H1 (cell line): Measurements from ENCODE around the gene ZNF213. TPM values are rescaled to one million over a fixed set of nuclear protein-coding genes. Genes with fewer than 3 reads are reported as not detected.
A peak's percentile ranks its signal among the peaks of the same experiment; 100 is the strongest.

Source experiments
- CTCF ChIA-PET: fragments of 300-600 bp; sonication (Branson Sonifier 250); formaldehyde crosslinking; loops from one replicate; lab custom pipeline; 2021; ENCODE audit not compliant: partially characterized antibody; lab: Charles Lee
- POLR2A ChIA-PET: fragments of 300-600 bp; sonication (Branson Sonifier 250); formaldehyde crosslinking; loops from one replicate; lab custom pipeline; 2021; ENCODE audit warnings: inconsistent platforms; ENCODE audit not compliant: partially characterized antibody; lab: Charles Lee
- DNase-seq, 2 experiments: peaks; one replicate each; pipeline versions ENCODE4 v3.0.0 to v3.0.0-alpha.2; 2010 to 2022; ENCODE audit warnings: low spot score in 2 of 2, low read depth in 1 of 2, mixed read lengths in 1 of 2
- FAIRE-seq: peaks from 2 replicates; lab custom pipeline; 2011; peaks lifted over from hg19 to GRCh38; lab: Jason Lieb, UNC
- H2AFZ ChIP-seq: 2 replicates; pipeline ENCODE4 v1.8.1; 2012; ENCODE audit warnings: low read length, inconsistent platforms
- H2AK5ac ChIP-seq: 2 replicates; pipeline ENCODE4 v1.6.1; 2013; ENCODE audit warnings: low read depth, low read length
- H2BK120ac ChIP-seq: replicated peaks from 2 replicates; pipeline ENCODE3; 2013; ENCODE audit warnings: low read depth, low read length, inconsistent platforms
- H2BK12ac ChIP-seq: 2 replicates; pipeline ENCODE4 v1.6.1; 2013; ENCODE audit warnings: low read depth, low read length
- H2BK15ac ChIP-seq: 2 replicates; pipeline ENCODE4 v1.6.1; 2013; ENCODE audit warnings: low read length
- H2BK20ac ChIP-seq: 2 replicates; pipeline ENCODE4 v1.6.1; 2013; ENCODE audit warnings: low read length
- H2BK5ac ChIP-seq: 2 replicates; pipeline ENCODE4 v1.6.1; 2013; ENCODE audit warnings: low read depth, low read length
- H3K14ac ChIP-seq: 2 replicates; pipeline ENCODE4 v1.6.1; 2013; ENCODE audit warnings: inconsistent platforms; ENCODE audit not compliant: insufficient read length
- H3K18ac ChIP-seq: 2 replicates; pipeline ENCODE4 v1.6.1; 2013; ENCODE audit warnings: low read length; ENCODE audit errors: extremely low read depth
- H3K23ac ChIP-seq: 2 replicates; pipeline ENCODE4 v1.6.1; 2013; ENCODE audit warnings: inconsistent platforms; ENCODE audit not compliant: insufficient read length
- H3K23me2 ChIP-seq: 2 replicates; pipeline ENCODE4 v1.6.1; 2013; ENCODE audit warnings: low read depth, low read length
- H3K27ac ChIP-seq: 2 replicates; pipeline ENCODE4 v1.6.1; 2011; ENCODE audit warnings: low read depth, low read length, inconsistent platforms
- H3K27me3 ChIP-seq, 4 experiments: replicated peaks in 1 of 4; 1 replicate in 1 of 4; 2 replicates in 3 of 4; pipeline versions ENCODE4 v1.6.1 to v1.8.1; 2011 to 2013; ENCODE audit warnings: low read length in 3 of 4, mild to moderate bottlenecking in 3 of 4, inconsistent platforms in 2 of 4, mixed read lengths in 2 of 4, moderate library complexity in 1 of 4; ENCODE audit not compliant: control insufficient read depth in 3 of 4, insufficient read depth in 3 of 4; ENCODE audit errors: extremely low read depth in 1 of 4
- H3K36me3 ChIP-seq, 4 experiments: 2 replicates each; pipeline versions ENCODE4 v1.6.1 to v1.8.1; 2011 to 2013; ENCODE audit warnings: mild to moderate bottlenecking in 4 of 4, low read length in 3 of 4, moderate library complexity in 2 of 4, control low read depth in 1 of 4, inconsistent platforms in 1 of 4; ENCODE audit not compliant: insufficient read depth in 4 of 4, control insufficient read depth in 2 of 4
- H3K4ac ChIP-seq: replicated peaks from 2 replicates; pipeline ENCODE3; 2013; ENCODE audit warnings: low read length, low read depth, mixed read lengths, inconsistent platforms; ENCODE audit not compliant: insufficient read length
- H3K4me1 ChIP-seq, 4 experiments: replicated peaks in 1 of 4; 1 replicate in 1 of 4; 2 replicates in 3 of 4; pipeline versions ENCODE4 v1.6.1 to v1.8.1; 2011 to 2013; ENCODE audit warnings: low read length in 3 of 4, inconsistent platforms in 2 of 4, mixed read lengths in 1 of 4; ENCODE audit not compliant: insufficient read depth in 4 of 4, control insufficient read depth in 3 of 4
- H3K4me2 ChIP-seq, 2 experiments: 2 replicates each; pipeline versions ENCODE4 v1.6.1 to v1.8.1; 2011 to 2013; ENCODE audit warnings: low read depth in 2 of 2, low read length in 2 of 2, control low read depth in 1 of 2, inconsistent platforms in 1 of 2, mild to moderate bottlenecking in 1 of 2; ENCODE audit not compliant: insufficient read depth in 1 of 2
- H3K4me3 ChIP-seq, 4 experiments: fragments of 200-600, 300-600 bp in 1 of 4; sonication (generic), shearing (Covaris generic), sonication (Bioruptor Twin) in 1 of 4; 2 replicates each; pipeline versions ENCODE4 v1.5.1 to v1.8.1; 2011 to 2016; ENCODE audit warnings: low read length in 4 of 4, low read depth in 3 of 4, control low read depth in 2 of 4, inconsistent platforms in 2 of 4, mild to moderate bottlenecking in 2 of 4, mixed read lengths in 1 of 4, moderate library complexity in 1 of 4; ENCODE audit not compliant: insufficient read depth in 2 of 4; ENCODE audit errors: extremely low read depth in 1 of 4
- H3K56ac ChIP-seq: replicated peaks from 2 replicates; pipeline ENCODE3; 2013; ENCODE audit warnings: low read depth, mild to moderate bottlenecking, mixed read lengths, low read length, inconsistent platforms; ENCODE audit not compliant: insufficient read length
- H3K79me1 ChIP-seq: 2 replicates; pipeline ENCODE4 v1.6.1; 2013; ENCODE audit warnings: low read depth, low read length, control low read depth
- H3K79me2 ChIP-seq, 2 experiments: 2 replicates each; pipeline versions ENCODE4 v1.6.1 to v1.8.1; 2012 to 2013; ENCODE audit warnings: low read length in 2 of 2, mild to moderate bottlenecking in 2 of 2, inconsistent platforms in 1 of 2; ENCODE audit not compliant: insufficient read depth in 2 of 2, control insufficient read depth in 1 of 2
- H3K9ac ChIP-seq, 4 experiments: replicated peaks in 1 of 4; 1 replicate in 1 of 4; 2 replicates in 3 of 4; pipeline versions ENCODE4 v1.6.1 to v1.8.1; 2011 to 2013; ENCODE audit warnings: low read depth in 3 of 4, low read length in 3 of 4, control low read depth in 2 of 4, mild to moderate bottlenecking in 2 of 4, moderate library complexity in 2 of 4, inconsistent platforms in 1 of 4; ENCODE audit errors: extremely low read depth in 1 of 4
- H3K9me3 ChIP-seq, 2 experiments: 2 replicates each; pipeline versions ENCODE4 v1.6.1 to v1.8.1; 2012 to 2013; ENCODE audit warnings: mild to moderate bottlenecking in 2 of 2, moderate library complexity in 2 of 2, control low read depth in 1 of 2, inconsistent platforms in 1 of 2, low read depth in 1 of 2, low read length in 1 of 2, mixed read lengths in 1 of 2; ENCODE audit not compliant: insufficient read depth in 2 of 2
- H4K20me1 ChIP-seq, 2 experiments: replicated peaks in 1 of 2; 2 replicates each; pipeline versions ENCODE3 to v1.8.1; 2011 to 2013; ENCODE audit warnings: inconsistent platforms in 2 of 2, low read length in 2 of 2, mild to moderate bottlenecking in 1 of 2; ENCODE audit not compliant: insufficient read depth in 2 of 2, control insufficient read depth in 1 of 2
- H4K5ac ChIP-seq: 2 replicates; pipeline ENCODE4 v1.6.1; 2013; ENCODE audit warnings: low read length, low read depth, mixed read lengths, inconsistent platforms; ENCODE audit not compliant: insufficient read length
- H4K8ac ChIP-seq: 2 replicates; pipeline ENCODE4 v1.8.0; 2013; ENCODE audit warnings: mild to moderate bottlenecking, moderate library complexity, low read length, inconsistent platforms; ENCODE audit not compliant: insufficient read depth; ENCODE audit errors: extremely low read depth
- H4K91ac ChIP-seq: replicated peaks from 2 replicates; pipeline ENCODE3; 2013; ENCODE audit warnings: low read length, mixed read lengths, inconsistent platforms; ENCODE audit not compliant: insufficient read length
- WGBS, 2 experiments: shearing (Covaris generic) in 1 of 2; methylation state at CpG; one replicate each; pipeline versions ENCODE4 v1.1.6 to v1.1.7; 2013 to 2015; ENCODE audit warnings: low lambda C conversion rate in 2 of 2, mixed read lengths in 2 of 2, inconsistent platforms in 1 of 2, low coverage in 1 of 2, missing lambda C conversion rate in 1 of 2; ENCODE audit not compliant: insufficient replicate concordance in 2 of 2, insufficient coverage in 1 of 2, insufficient read length in 1 of 2; ENCODE audit errors: extremely low coverage in 1 of 2, missing lambda C conversion rate in 1 of 2; 5-methylcytosine and 5-hydroxymethylcytosine counted together
- polyA plus RNA-seq, 7 experiments: library from polyadenylated mRNA; depleted of rRNA in 3 of 7; stranded (reverse) in 5 of 7; unstranded in 2 of 7; fragments of >200 nt in 5 of 7; fragments of 200-250 nt in 2 of 7; gene quantifications; 1 replicate in 5 of 7; 2 replicates in 1 of 7; 4 replicates in 1 of 7; pipeline versions ENCODE4 v1.2.1 to v1.2.3, GENCODE V29; 2011 to 2013; ENCODE audit warnings: missing spikeins in 2 of 7, mixed read lengths in 2 of 7
- total RNA-seq: library from RNA; stranded (reverse); fragmentation: NEBNext Ultra II Directional; extraction: Animal tissue kit (Norgen Biotek cat#: 25700); gene quantifications from 2 replicates; pipeline ENCODE4 v1.2.1, GENCODE V29; 2021

Gene ZNF213
- total and polyA plus RNA-seq, 2 of the 8 experiments (the other 6 are each of a cell fraction or from before 2014, with no cell fraction given), result 1.6 to 6.9 TPM

DNA sequence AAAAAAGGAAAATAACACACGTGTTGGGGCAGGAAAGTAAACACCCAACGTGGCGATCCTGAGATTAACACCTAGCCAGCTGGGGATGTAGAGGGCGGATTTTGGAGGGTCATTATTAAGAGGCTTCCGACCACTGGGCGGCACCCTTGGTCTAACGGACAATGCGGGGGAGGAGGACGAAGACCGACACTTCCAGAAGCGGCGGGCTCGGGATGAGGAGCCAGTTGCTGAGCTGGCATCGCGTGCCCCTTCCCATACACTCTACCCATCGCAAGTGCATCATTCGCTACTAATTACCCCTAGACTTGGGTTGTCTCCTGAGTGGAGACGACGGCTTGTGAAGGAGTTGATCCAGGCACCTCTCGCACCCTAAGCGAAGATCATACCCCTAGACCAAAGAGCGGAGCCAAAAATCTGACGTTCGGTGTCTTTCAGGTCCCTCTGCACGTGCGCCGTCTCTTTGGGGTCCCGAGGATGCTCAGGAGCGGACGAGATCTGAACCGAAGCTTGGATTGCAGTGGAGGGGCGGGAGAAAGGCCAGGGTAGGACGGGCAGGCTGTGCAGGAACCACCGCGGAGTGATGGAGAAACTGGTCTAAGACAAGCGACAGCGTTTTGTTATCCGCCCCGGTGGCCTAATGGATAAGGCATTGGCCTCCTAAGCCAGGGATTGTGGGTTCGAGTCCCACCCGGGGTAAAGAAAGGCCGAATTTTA lies 17.6 kb downstream of the ZNF213 start:
- Histone ChIP-seq H3K4me3 (peak overlapping the region; percentile 57 to 72 (median 70)), H3K23me2 (peaks cover 13% of the 10 kb centered on the region), H3K4me2 (peak overlapping the region; percentile 70 to 73), H2BK20ac (no peak overlapping the region), H2BK15ac (no peak overlapping the region), H4K5ac (peak overlapping the region; percentile 27), H3K9ac (peak overlapping the region in 1 of 4 experiments; percentile 17; a peak in 1 of 7 replicates), H4K91ac (no peak overlapping the region), H3K56ac (no peak overlapping the region), H3K4ac (no peak overlapping the region), H4K8ac (0 out of 2 replicates have a peak overlapping the region, but pooled peaks have one; percentile 15), H3K27me3 (peaks cover 0 to 18% (median 12%) of the 10 kb centered on the region in 4 experiments; a peak in 5 of 7 replicates), H3K9me3 (no peaks in the 10 kb centered on the region), H3K36me3 (no peaks in the 10 kb centered on the region), H3K18ac (no peak overlapping the region), H2BK120ac (no peak overlapping the region), H3K4me1 (peaks cover 0 to 5% (median 3%) of the 10 kb centered on the region in 4 experiments; a peak in 4 of 7 replicates), H3K79me2 (no peaks in the 10 kb centered on the region), H3K14ac (no peak overlapping the region), H3K27ac (no peak overlapping the region), H2AK5ac (no peak overlapping the region), H2AFZ (no peak overlapping the region; the same call in 1 of the 2 replicates), H2BK12ac (0 out of 2 replicates have a peak overlapping the region, but pooled peaks have one; percentile 7), H3K79me1 (no peaks in the 10 kb centered on the region), H3K23ac (no peak overlapping the region), H2BK5ac (no peak overlapping the region), H4K20me1 (peaks cover 0 to 2% of the 10 kb centered on the region in 2 experiments)
- ChIA-PET CTCF (interaction anchor here (0.8 to 10.9 kb wide), 9 partner anchors 12 to 113 kb away, joined by 3 to 174 read pairs (median 4); partner anchors contain the start of gene ZNF213), POLR2A (interaction anchor here (0.9 to 8.6 kb wide), 6 partner anchors 17 to 82 kb away, joined by 3 to 69 read pairs (median 3); partner anchors contain the start of genes ZNF200, ZNF213 and ZSCAN10)
- peak; percentile 39 for FAIRE-seq
- DNase-seq, result peak; percentile 88 to 100
- WGBS, 2 experiments, result 4% methylated on average over 42 of the region's 42 CpGs; no CpG with 5 or more reads in 1 of the 2 experiments
